Fibroblast of skin of right quadriceps (primary cell): Measurements from ENCODE around the gene VWF.
"Not testable (repeated sequence)": the region's sequence is repeated elsewhere in the genome, so short reads cannot be mapped to it uniquely, and the experiment has no call there.

Experiments used
- DNase-seq: peaks from one replicate; pipeline ENCODE4 v3.0.0-alpha.2; 2013

The VWF gene

GRCh38 chr12:6029401-6029800 lies 95.1 kb downstream of the VWF start:
- DNase-seq, result no peak

DNA sequence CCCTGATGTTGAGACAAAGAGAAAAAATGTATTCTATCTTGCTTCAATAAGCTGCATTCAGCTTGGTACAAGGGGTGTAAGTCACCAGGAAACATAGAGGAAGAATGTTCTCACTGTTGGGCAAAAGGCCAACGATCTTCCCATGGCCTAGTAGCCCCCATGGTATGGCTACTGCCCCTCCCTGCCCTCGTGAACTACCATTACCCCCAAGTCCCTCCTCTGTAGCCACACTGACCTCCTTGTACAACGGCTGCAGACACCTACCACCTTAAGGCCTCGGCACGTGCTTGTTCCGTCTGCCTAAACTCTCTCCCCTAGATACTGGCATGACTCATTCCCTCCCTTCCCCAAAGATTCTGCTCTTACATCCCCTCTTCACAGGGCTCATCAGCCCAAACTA lies 97.5 kb downstream of the VWF start:
- no peak for DNase-seq

DNA sequence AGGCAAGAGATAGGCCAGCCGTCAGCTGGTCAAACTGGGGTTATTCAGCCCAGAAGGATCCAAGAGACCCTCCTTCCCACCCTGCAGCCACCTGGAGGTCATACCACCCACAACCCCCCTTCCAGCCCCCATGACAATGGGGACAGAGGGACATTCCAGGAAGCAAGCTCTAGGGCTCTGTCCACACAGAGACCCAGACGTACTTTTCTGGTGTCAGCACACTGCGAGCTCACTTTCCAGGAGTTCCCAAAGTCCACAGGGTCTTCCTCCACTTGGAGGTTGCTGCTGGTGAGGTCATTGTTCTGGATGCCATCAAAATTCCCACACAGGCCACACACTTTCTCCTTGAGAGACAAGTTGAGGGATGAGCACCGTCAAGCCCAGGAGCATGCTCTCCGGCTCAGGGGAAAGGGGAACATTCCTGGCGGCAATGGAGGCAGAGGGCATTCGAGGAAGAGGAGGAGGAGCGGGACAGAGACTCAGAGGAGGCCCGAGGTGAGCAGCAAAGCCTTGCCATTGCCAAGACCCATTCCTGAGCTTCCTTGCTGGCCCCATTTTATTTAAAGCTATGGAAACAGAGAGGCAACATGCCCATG lies 98.7 kb downstream of the VWF start:
- DNase-seq, result not testable (repeated sequence)

DNA sequence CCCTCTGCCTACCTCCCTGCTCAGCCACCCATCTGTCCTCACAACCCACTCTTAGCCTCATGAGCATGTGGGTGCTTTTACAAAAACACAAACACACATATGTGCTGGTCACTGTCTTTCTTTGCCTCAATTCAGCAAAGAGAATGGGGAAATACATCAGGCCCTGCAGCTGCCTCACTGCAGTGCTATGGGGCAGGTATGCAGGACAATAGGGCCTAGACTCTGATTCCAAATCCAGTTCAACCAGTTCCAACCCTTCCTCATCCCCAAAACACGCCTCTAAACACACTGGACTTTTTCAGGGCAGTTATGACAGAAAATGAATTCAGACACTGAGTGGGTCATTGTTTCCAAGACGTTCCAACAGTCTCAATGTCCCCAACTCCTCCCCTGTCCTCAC lies 100.4 kb downstream of the VWF start:
- not testable (repeated sequence) for DNase-seq

DNA sequence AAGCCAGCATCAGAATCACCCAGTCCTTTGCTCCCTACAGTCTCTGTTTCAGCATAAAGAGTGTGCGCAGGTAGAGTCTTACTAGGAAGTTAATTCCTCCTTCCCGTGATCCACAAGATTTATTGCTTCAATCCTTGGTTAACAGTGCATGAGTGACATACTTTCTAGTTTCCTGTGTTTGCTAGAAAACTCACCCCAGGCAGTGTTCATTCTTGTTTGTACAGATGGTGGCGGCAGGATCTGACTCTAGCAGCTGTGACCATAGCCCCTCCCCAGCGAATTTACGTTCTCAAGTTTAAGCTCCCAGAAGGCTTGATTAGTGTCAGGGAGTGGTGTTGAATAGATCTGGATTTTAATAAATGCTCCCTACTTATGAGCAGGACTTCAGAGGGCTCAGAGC lies 103.5 kb downstream of the VWF start:
- no peak for DNase-seq

GRCh38 chr12:6020511-6020910 lies 104.0 kb downstream of the VWF start:
- not testable (repeated sequence) for DNase-seq

GRCh38 chr12:6019256-6019655 lies 105.2 kb downstream of the VWF start:
- DNase-seq, result not testable (repeated sequence)

GRCh38 chr12:6018265-6018664 lies 106.2 kb downstream of the VWF start:
- DNase-seq, result no peak

- DNase-seq, result no peak
These were observed 107.7 kb downstream of the VWF start for GRCh38 chr12:6016756-6017155.

- not testable (repeated sequence) for DNase-seq
These were observed 108.5 kb downstream of the VWF start for GRCh38 chr12:6016004-6016403.

DNA sequence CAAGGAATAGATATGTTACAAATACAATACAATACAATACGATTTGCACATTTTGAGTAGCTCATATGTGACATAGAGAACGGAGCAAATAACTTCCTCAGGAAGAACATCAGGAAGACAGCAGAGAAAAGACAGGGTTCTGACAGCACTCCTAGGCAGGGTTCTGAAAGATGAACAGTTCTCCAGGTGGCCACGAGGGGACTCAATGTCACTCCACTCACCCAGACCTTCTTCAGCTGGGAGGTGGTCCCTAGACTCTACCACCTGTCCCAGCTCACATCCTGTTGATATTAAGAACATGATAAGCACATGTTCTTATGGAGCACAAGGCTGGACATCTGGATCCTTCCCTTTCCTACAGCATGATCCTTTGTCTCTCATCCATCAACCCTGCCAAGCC lies 109.2 kb downstream of the VWF start:
- not testable (repeated sequence) for DNase-seq

GRCh38 chr12:6010631-6011350 lies 113.7 kb downstream of the VWF start:
- not testable (repeated sequence) for DNase-seq

DNA sequence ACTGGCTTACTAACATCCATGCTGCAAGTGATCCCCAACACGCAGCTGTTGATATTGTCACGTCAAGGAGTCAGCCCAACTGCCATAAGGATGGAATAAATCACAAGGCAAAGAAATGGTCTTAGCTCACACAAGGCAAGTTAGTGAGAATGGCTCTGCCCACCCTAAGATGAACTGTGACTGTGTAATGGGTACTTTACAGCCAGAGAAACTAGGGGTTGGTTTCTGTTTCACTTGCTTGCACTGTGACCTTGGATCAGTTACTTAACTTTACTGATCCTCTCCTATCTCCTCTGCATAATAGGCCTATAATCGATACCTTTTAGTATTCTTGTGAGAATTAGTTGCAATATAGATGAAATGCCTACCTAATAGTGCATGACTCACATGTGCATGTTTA lies 127.2 kb downstream of the VWF start:
- DNase-seq, result no peak

- peak; percentile 6 for DNase-seq
These were observed 128.0 kb downstream of the VWF start for GRCh38 chr12:5996459-5996858.

DNA sequence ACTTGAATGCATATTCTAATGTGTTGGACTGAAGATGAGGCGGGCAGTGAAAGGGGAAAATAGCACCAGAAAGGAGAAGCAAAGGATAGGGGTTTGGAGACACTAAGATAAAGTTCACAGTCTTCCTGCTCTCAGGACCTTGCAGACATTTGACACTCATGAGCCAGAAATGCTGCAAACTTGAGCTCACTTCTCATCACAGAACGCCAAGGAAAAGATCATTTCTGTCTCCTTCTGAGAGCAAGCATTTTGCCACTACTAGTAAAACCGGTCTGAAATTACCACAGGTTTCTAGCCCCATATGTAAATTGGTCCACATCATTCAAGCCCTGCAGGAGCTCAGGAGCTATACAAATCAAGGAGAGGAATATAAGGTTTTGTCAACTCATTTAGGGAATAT lies 134.8 kb downstream of the VWF start:
- no peak for DNase-seq

- DNase-seq, result peak; percentile 59
These were observed 135.8 kb downstream of the VWF start for GRCh38 chr12:5988659-5989116.

DNA sequence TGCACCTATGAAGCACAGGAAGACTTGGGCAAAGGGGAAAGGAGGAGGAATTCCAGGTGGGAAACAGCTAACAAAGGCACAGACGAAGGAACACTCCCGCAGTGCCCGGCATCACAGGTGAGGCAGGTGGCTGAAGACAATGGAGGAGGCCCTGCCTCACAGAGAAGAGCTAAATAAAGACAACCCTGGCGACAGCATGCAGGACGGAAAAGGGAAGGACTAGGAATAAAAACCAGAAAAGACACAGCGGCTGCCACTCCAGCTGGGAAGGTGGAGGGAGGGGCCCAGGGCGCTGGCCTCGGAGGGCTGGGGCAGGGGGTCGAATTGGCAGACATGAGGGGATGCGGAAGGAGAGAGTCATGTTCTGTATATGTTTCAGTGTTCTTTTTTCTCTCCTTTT lies 136.4 kb downstream of the VWF start:
- no peak for DNase-seq

DNA sequence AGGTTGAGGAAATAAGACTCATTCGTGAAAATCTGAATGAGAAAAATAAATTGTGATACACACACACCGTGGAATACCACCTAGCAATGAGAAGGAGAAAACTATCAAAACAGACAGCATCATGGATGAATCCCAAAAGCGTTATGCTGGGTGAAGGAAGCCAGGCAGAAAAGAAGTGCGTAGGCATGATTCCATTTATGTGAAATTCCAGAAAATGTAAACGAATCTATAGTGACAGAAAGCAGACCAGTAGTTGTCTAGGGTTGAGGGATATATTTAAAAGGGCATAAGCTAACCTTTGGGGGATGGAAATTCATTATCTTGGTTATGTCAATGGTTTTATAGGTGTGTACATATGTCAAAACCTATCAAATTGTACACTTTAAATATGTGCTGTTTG lies 136.9 kb downstream of the VWF start:
- no peak for DNase-seq

DNA sequence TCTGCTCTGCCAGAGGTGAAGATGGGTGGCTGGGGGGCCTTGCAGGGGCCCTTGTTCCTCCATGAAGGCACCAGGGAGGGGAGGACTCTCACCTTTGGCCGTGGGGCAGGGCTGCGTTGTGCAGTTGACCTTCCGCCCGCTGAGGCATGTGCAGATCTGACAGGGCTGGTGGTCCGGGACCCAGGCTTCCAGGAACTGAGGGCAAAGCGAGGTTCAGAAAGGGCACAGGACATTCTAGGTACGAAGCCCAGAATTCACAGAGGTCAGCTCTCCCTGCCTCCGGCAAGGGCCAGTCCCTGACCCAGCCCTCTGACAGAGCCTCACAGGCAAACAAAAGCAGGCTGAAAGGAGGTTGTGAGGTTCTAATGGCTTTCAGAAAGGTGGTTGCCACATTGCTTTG lies 139.0 kb downstream of the VWF start:
- DNase-seq, result no peak

GRCh38 chr12:5984873-5985272 lies 139.6 kb downstream of the VWF start:
- no peak for DNase-seq

DNA sequence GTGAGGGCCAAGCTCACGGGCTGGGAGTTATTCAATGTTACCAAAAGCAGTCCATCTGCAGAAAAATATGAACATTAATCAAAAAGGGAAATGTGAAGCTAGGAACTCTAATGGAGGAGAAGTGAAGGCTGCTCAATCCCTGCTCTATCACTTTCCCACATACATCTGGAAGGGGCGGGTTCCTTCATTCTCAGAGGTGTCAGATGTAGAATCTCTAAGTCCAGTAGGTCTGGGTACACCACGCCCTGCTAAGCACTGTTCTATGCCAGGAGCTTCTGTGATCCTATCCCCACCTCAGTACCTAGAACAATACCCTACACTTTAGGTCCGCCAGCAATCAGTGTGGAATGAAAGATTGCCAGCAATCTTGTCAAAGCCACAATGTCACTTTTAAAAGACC lies 142.4 kb downstream of the VWF start:
- DNase-seq, result no peak

DNA sequence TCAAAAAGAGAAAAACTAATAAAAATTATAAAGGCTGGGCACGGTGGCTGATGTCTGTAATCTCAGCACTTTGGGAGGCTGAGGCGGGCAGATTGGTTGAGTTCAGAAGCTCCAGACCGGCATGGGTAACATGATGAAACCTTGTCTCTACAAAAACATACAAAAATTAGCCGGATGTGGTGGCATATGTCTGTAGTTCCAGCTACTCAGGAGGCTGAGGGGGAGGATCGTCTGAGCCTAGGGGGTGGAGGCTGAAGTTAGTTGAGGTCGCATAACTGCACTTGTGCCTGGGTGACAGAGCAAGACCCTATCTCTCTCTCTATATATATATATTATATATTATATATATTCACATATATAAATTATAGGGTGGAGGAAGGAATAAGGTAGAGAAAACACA lies 146.9 kb downstream of the VWF start:
- DNase-seq, result no peak

DNA sequence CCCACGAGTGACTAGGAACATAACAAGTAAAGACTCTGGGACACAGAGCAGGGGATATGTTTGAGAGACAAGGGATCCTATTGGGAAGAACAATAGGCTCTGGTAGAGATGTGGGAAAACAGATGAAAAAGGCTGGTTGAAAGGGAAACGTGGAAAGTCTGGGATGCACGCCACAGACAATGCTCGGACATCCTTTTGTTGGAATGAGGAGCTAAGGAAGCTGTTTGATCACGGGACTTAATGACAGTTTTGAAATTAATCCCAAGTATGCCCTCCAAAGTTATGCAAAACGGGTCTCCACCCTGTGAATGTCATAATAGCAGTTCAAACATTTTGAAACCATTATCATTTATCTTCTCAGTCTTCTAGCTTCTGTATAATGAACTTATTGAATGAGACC lies 147.8 kb downstream of the VWF start:
- DNase-seq, result no peak

- DNase-seq, result no peak
These were observed 148.3 kb downstream of the VWF start for GRCh38 chr12:5976196-5976595.
